ENCODE results near the gene MADD.

The MADD gene

GRCh38 chr11:47342036-47342803 lies 72.3 kb downstream of the MADD start:
- no peak for DNase-seq

- no peak for DNase-seq
Measured at GRCh38 chr11:47342854-47343253, 72.9 kb downstream of the MADD start.

GRCh38 chr11:47345890-47346563 lies 76.1 kb downstream of the MADD start:
- DNase-seq: no peak

GRCh38 chr11:47347137-47347536 lies 77.2 kb downstream of the MADD start:
- no peak for DNase-seq

- no peak for DNase-seq
Measured at GRCh38 chr11:47348131-47348802, 78.3 kb downstream of the MADD start.

GRCh38 chr11:47348859-47349258 lies 78.9 kb downstream of the MADD start:
- DNase-seq: peak; percentile 20

- DNase-seq: no peak
Measured at GRCh38 chr11:47349521-47350095, 79.7 kb downstream of the MADD start.

- DNase-seq: no peak
Measured at GRCh38 chr11:47350315-47350714, 80.4 kb downstream of the MADD start.

GRCh38 chr11:47351156-47352126 lies 81.5 kb downstream of the MADD start:
- no peak for DNase-seq

- DNase-seq: no peak
Measured at GRCh38 chr11:47352556-47352955, 82.6 kb downstream of the MADD start, which contains the start of gene MYBPC3. TSS of gene MYBPC3 (minus strand) at chr11:47352702. CDS start at chr11:47352647, 55 bp downstream.

- no peak for DNase-seq
Measured at GRCh38 chr11:47353978-47354774, 84.2 kb downstream of the MADD start.

- peak; percentile 14 for DNase-seq
Measured at GRCh38 chr11:47354913-47355282, 85.0 kb downstream of the MADD start.

- DNase-seq: peak; percentile 89
Measured at GRCh38 chr11:47355283-47356128, 85.6 kb downstream of the MADD start.

GRCh38 chr11:47356129-47356997 lies 86.4 kb downstream of the MADD start:
- DNase-seq: no peak

GRCh38 chr11:47356998-47357329 lies 87.0 kb downstream of the MADD start:
- no peak for DNase-seq

GRCh38 chr11:47357985-47358730 lies 88.2 kb downstream of the MADD start:
- no peak for DNase-seq

- DNase-seq: no peak
Measured at GRCh38 chr11:47358731-47359051, 88.8 kb downstream of the MADD start.

- DNase-seq: no peak
Measured at GRCh38 chr11:47359162-47359561, 89.2 kb downstream of the MADD start.

GRCh38 chr11:47359586-47359985 lies 89.7 kb downstream of the MADD start:
- no peak for DNase-seq

All from fibroblast of skin of right biceps (primary cell).